Measurements from ENCODE around the gene FILIP1L.

FILIP1L gene

GRCh38 chr3:100087198-100087597 is 27.1 kb downstream of the FILIP1L start:
- TF ChIP-seq POLR2AphosphoS5 (IDR thresholded peaks at IDR 0.05; ENCODE audit: low read depth, low read length) (no peak), FOXP2 (optimal IDR thresholded peaks at IDR 0.05; ENCODE audit: borderline replicate concordance, extremely low read depth, extremely low read length, insufficient read depth) (no peak), REST (IDR thresholded peaks at IDR 0.05; ENCODE audit: insufficient read depth in 1 of 2, low read depth in 2 of 2, low read length in 2 of 2) (no peak), SIN3A (IDR thresholded peaks at IDR 0.05; ENCODE audit: borderline replicate concordance, insufficient read depth, low read length) (no peak), TAF1 (IDR thresholded peaks at IDR 0.05; ENCODE audit: borderline replicate concordance, insufficient read depth, low read length) (no peak)

- TF ChIP-seq FOXP2 (optimal IDR thresholded peaks at IDR 0.05; ENCODE audit: borderline replicate concordance, extremely low read depth, extremely low read length, insufficient read depth) (no peak), REST (IDR thresholded peaks at IDR 0.05; ENCODE audit: insufficient read depth in 1 of 2, low read depth in 2 of 2, low read length in 2 of 2) (no peak), SIN3A (IDR thresholded peaks at IDR 0.05; ENCODE audit: borderline replicate concordance, insufficient read depth, low read length) (no peak), TAF1 (IDR thresholded peaks at IDR 0.05; ENCODE audit: borderline replicate concordance, insufficient read depth, low read length) (no peak), POLR2AphosphoS5 (IDR thresholded peaks at IDR 0.05; ENCODE audit: low read depth, low read length) (no peak)
Measured at GRCh38 chr3:100086401-100086800, 27.9 kb downstream of the FILIP1L start.

GRCh38 chr3:100084100-100084806 is 30.0 kb downstream of the FILIP1L start:
- TF ChIP-seq TAF1 (IDR thresholded peaks at IDR 0.05; ENCODE audit: borderline replicate concordance, insufficient read depth, low read length) (no peak), POLR2AphosphoS5 (IDR thresholded peaks at IDR 0.05; ENCODE audit: low read depth, low read length) (no peak), REST (IDR thresholded peaks at IDR 0.05; ENCODE audit: insufficient read depth in 1 of 2, low read depth in 2 of 2, low read length in 2 of 2) (no peak), FOXP2 (optimal IDR thresholded peaks at IDR 0.05; ENCODE audit: borderline replicate concordance, extremely low read depth, extremely low read length, insufficient read depth) (no peak), SIN3A (IDR thresholded peaks at IDR 0.05; ENCODE audit: borderline replicate concordance, insufficient read depth, low read length) (no peak)

GRCh38 chr3:100083209-100083608 is 31.1 kb downstream of the FILIP1L start:
- TF ChIP-seq POLR2AphosphoS5 (IDR thresholded peaks at IDR 0.05; ENCODE audit: low read depth, low read length) = no peak
- TF ChIP-seq FOXP2 (optimal IDR thresholded peaks at IDR 0.05; ENCODE audit: borderline replicate concordance, extremely low read depth, extremely low read length, insufficient read depth) = no peak
- TF ChIP-seq REST (IDR thresholded peaks at IDR 0.05; ENCODE audit: insufficient read depth in 1 of 2, low read depth in 2 of 2, low read length in 2 of 2) = no peak
- TF ChIP-seq SIN3A (IDR thresholded peaks at IDR 0.05; ENCODE audit: borderline replicate concordance, insufficient read depth, low read length) = no peak
- TF ChIP-seq TAF1 (IDR thresholded peaks at IDR 0.05; ENCODE audit: borderline replicate concordance, insufficient read depth, low read length) = no peak
